ENCODE results near the gene DOHH. TPM values are rescaled to one million over a fixed set of nuclear protein-coding genes. Genes with fewer than 3 reads are reported as not detected.
"Not testable (repeated sequence)": the region's sequence is repeated elsewhere in the genome, so short reads cannot be mapped to it uniquely, and the experiment has no call there.

DOHH gene
- total and polyA plus RNA-seq, 2 experiments from 2014 or later = 15.0 to 20.4 TPM

DNA sequence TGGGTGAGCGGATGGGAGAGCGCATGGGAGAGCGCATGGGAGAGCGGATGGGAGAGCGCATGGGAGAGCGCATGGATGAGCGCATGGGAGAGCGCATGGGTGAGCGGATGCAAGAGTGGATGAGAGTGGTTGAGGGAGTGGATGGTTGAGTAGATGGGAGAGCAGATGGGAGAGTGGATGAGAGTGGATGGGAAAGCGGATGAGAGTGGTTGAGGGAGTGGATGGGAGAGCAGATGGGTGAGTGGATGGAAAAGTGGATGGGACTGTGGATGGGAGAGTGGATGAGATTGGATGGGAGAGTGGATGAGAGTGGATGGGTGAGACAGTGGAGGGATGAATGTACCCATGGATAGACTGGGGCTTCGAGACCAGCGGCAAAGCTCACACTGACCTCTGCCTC lies 29.9 kb upstream of the DOHH start:
- no peak overlapping the region for H3K4me2 ChIP-seq (ENCODE audit: unreplicated experiment)
- H4K20me1 ChIP-seq (ENCODE audit: insufficient read depth) = no peaks in the 10 kb centered on the region
- no peak overlapping the region for H2AFZ ChIP-seq
- no peaks in the 10 kb centered on the region for H3K9me2 ChIP-seq (ENCODE audit: insufficient read depth)
- TF ChIP-seq EZH2 (IDR thresholded peaks at IDR 0.05; ENCODE audit: insufficient read depth, poor library complexity, severe bottlenecking) = no peak
- TF ChIP-seq EZH2phosphoT487 (IDR thresholded peaks at IDR 0.05; ENCODE audit: insufficient read depth, low read depth) = no peak
- WGBS, 2 experiments (ENCODE audit: low coverage in 1 of 2, low lambda C conversion rate in 2 of 2, missing lambda C conversion rate in 2 of 2) = 98 to 100% methylated on average over 3 to 12 of the region's 12 CpGs
- H3K79me2 ChIP-seq (ENCODE audit: insufficient read depth) = no peaks in the 10 kb centered on the region
- no peak for DNase-seq
- in situ Hi-C loops (cut with MboI) = loop anchor here (10.0 kb wide), 1 partner anchor 174 kb away; the partner anchor contains the start of genes PIP5K1C and TJP3
- H3K36me3 ChIP-seq (ENCODE audit: low read depth) = no peaks in the 10 kb centered on the region; the same call in 1 of the 2 replicates
- H3K4me3 ChIP-seq = no peak overlapping the region
- no peak overlapping the region for H3K9ac ChIP-seq
- H3K27me3 ChIP-seq (replicated peaks; ENCODE audit: insufficient read depth) = no peaks in the 10 kb centered on the region
- H3K4me1 ChIP-seq (ENCODE audit: insufficient read depth) = no peaks in the 10 kb centered on the region
- H3K27ac ChIP-seq = no peak overlapping the region
- no peaks in the 10 kb centered on the region for H3F3A ChIP-seq (ENCODE audit: insufficient read depth)
- no peaks in the 10 kb centered on the region for H3K9me3 ChIP-seq (ENCODE audit: low read depth)

DNA sequence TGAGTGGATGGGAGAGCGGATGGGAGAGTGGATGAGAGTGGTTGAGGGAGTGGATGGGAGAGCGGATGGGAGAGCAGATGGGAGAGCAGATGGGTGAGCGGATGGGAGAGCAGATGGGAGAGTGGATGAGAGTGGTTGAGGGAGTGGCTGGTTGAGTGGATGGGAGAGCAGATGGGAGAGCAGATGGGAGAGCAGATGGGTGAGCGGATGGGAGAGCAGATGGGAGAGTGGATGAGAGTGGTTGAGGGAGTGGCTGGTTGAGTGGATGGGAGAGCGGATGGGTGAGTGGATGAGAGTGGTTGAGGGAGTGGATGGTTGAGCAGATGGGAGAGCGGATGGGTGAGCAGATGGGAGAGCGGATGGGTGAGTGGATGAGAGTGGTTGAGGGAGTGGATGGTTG lies 28.8 kb upstream of the DOHH start:
- H3K4me3 ChIP-seq; H3K4me1 ChIP-seq (ENCODE audit: insufficient read depth); H3K9ac ChIP-seq; H3K4me2 ChIP-seq (ENCODE audit: unreplicated experiment); H3K36me3 ChIP-seq (ENCODE audit: low read depth); H3K79me2 ChIP-seq (ENCODE audit: insufficient read depth); H3F3A ChIP-seq (ENCODE audit: insufficient read depth); H3K9me2 ChIP-seq (ENCODE audit: insufficient read depth); H2AFZ ChIP-seq; H3K27me3 ChIP-seq (replicated peaks; ENCODE audit: insufficient read depth); in situ Hi-C loops (cut with MboI); H3K9me3 ChIP-seq (ENCODE audit: low read depth); H3K27ac ChIP-seq; H4K20me1 ChIP-seq (ENCODE audit: insufficient read depth); DNase-seq: not testable (repeated sequence)
- whole genome bisulfite sequencing, 2 experiments (ENCODE audit: low coverage in 1 of 2, low lambda C conversion rate in 2 of 2, missing lambda C conversion rate in 2 of 2) = 99 to 100% methylated on average over 1 to 7 of the region's 7 CpGs

DNA sequence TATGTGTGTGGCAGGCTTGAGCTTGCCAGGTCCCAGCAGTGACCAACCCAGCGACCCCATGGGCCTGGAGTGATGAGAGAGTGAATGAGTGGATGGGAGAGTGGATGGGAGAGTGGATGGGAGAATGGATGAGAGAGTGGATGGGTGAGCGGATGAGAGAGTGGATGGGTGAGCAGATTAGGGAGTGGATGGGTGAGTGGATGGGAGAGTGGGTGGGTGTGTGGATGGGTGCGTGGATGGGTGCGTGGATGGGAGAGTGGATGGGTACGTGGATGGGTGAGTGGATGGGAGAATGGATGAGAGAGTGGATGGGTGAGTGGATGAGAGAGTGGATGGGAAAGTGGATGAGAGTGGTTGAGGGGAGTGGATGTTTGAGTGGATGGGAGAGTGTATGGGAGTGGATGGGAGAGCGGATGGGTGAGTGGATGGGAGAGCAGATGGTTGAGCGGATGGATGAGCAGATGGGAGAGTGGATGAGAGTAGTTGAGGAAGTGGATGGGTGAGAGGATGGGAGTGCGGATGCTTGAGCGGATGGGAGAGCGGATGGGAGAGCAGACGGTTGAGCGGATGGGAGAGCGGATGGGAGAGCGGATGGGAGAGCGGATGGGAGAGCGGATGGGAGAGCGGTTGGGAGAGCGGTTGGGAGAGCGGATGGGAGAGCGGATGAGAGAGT lies 28.2 kb upstream of the DOHH start:
- H3F3A ChIP-seq (ENCODE audit: insufficient read depth) = no peaks in the 10 kb centered on the region
- TF ChIP-seq EZH2 (IDR thresholded peaks at IDR 0.05; ENCODE audit: insufficient read depth, poor library complexity, severe bottlenecking) (no peak), EZH2phosphoT487 (IDR thresholded peaks at IDR 0.05; ENCODE audit: insufficient read depth, low read depth) (no peak)
- WGBS, 2 experiments (ENCODE audit: low coverage in 1 of 2, low lambda C conversion rate in 2 of 2, missing lambda C conversion rate in 2 of 2) = 95 to 99% methylated on average over 8 to 20 of the region's 20 CpGs
- H4K20me1 ChIP-seq (ENCODE audit: insufficient read depth) = no peaks in the 10 kb centered on the region
- no peak overlapping the region for H3K27ac ChIP-seq
- no peak overlapping the region for H3K9ac ChIP-seq
- H3K79me2 ChIP-seq (ENCODE audit: insufficient read depth) = peaks cover 3% of the 10 kb centered on the region
- no peaks in the 10 kb centered on the region; the same call in 1 of the 2 replicates for H3K36me3 ChIP-seq (ENCODE audit: low read depth)
- no peak for DNase-seq
- no peak overlapping the region for H3K4me2 ChIP-seq (ENCODE audit: unreplicated experiment)
- no peak overlapping the region for H3K4me3 ChIP-seq
- H3K9me2 ChIP-seq (ENCODE audit: insufficient read depth) = no peaks in the 10 kb centered on the region
- no peak overlapping the region for H2AFZ ChIP-seq
- in situ Hi-C loops (cut with MboI) = no loop called here
- H3K4me1 ChIP-seq (ENCODE audit: insufficient read depth) = no peaks in the 10 kb centered on the region
- H3K27me3 ChIP-seq (replicated peaks; ENCODE audit: insufficient read depth) = no peaks in the 10 kb centered on the region
- no peaks in the 10 kb centered on the region for H3K9me3 ChIP-seq (ENCODE audit: low read depth)

DNA sequence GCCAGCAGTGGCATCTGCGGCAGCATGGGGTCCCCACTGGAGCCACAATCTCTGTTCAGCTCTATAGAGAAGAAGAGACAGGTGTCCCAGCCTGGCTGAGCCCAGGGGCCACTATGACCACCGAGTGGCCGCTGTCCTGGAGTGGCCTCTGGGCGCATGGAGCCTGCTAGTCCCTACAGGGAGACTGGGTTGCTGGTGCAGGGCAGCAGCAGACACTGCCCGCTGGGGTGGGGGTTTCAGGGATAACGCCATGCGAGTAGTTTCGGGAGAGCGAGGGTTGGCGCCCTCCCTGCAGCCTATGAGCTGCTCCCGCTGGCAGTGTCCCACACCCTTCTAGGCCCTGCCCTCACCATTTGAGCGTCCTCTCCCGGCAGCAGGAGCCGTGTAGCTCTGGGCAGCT lies 27.6 kb upstream of the DOHH start:
- in situ Hi-C loops (cut with MboI) = no loop called here
- Histone ChIP-seq H3F3A (ENCODE audit: insufficient read depth) (no peaks in the 10 kb centered on the region), H4K20me1 (ENCODE audit: insufficient read depth) (no peaks in the 10 kb centered on the region), H3K9me2 (ENCODE audit: insufficient read depth) (no peaks in the 10 kb centered on the region), H3K4me1 (ENCODE audit: insufficient read depth) (no peaks in the 10 kb centered on the region), H2AFZ (no peak overlapping the region), H3K9ac (no peak overlapping the region), H3K4me2 (ENCODE audit: unreplicated experiment) (no peak overlapping the region), H3K27me3 (replicated peaks; ENCODE audit: insufficient read depth) (no peaks in the 10 kb centered on the region), H3K4me3 (no peak overlapping the region), H3K79me2 (ENCODE audit: insufficient read depth) (peaks cover 9% of the 10 kb centered on the region), H3K36me3 (ENCODE audit: low read depth) (no peaks in the 10 kb centered on the region; the same call in 1 of the 2 replicates), H3K27ac (no peak overlapping the region), H3K9me3 (ENCODE audit: low read depth) (no peaks in the 10 kb centered on the region)
- WGBS, 2 experiments (ENCODE audit: low coverage in 1 of 2, low lambda C conversion rate in 2 of 2, missing lambda C conversion rate in 2 of 2) = 98 to 99% methylated on average over 12 to 14 of the region's 14 CpGs
- TF ChIP-seq EZH2phosphoT487 (IDR thresholded peaks at IDR 0.05; ENCODE audit: insufficient read depth, low read depth) (no peak), EZH2 (IDR thresholded peaks at IDR 0.05; ENCODE audit: insufficient read depth, poor library complexity, severe bottlenecking) (no peak)
- no peak for DNase-seq
